ENCODE data around the gene FRZB.

- no peak for TF ChIP-seq EZH2 (IDR thresholded peaks at IDR 0.05)
- TF ChIP-seq CTCF (IDR thresholded peaks at IDR 0.05) = no peak
- no peak for TF ChIP-seq EZH2phosphoT487 (IDR thresholded peaks at IDR 0.05)
Observed at GRCh38 chr2:182814380-182814779, 52.1 kb downstream of the FRZB start.
